ENCODE results near the gene FNIP2. TPM values are rescaled to one million over a fixed set of nuclear protein-coding genes. Genes with fewer than 3 reads are reported as not detected.

Gene FNIP2
- total and polyA plus RNA-seq, 11 donors, result 14.5 to 87.4 (median 40.9) TPM

- TF ChIP-seq POLR2A (IDR thresholded peaks at IDR 0.05) (no peak), CTCF (IDR thresholded peaks at IDR 0.05) (no peak)
- peaks cover 0 to 46% (median 5%) of the 10 kb centered on the region in 12 donors for H3K4me1 ChIP-seq
- H3K27ac ChIP-seq, result peak overlapping the region in 1 of 12 donors; percentile 2
- intact Hi-C loops (cut with DNase I), result loop anchor here in 3 of 10 donors (2.0 to 5.0 kb wide), 2 partner anchors 77 to 78 kb away; partner anchors contain the start of gene FNIP2 (in 3 of the 3)
- peak overlapping the region in 4 of 12 donors; percentile 3 to 57 (median 26) for H3K4me3 ChIP-seq
- peaks cover 0 to 72% (median 51%) of the 10 kb centered on the region in 9 donors for H3K36me3 ChIP-seq
- no peaks in the 10 kb centered on the region for H3K9me3 ChIP-seq
- no peaks in the 10 kb centered on the region for H3K27me3 ChIP-seq
- 62 to 71% (median 64%) methylated on average over 4 of the region's 4 CpGs for WGBS, 4 donors
- no peak for ATAC-seq
- no peak for DNase-seq
These were observed 76.7 kb downstream of the FNIP2 start for GRCh38 chr4:158845311-158846041.

GRCh38 chr4:158847535-158847934 is 78.7 kb downstream of the FNIP2 start:
- TF ChIP-seq POLR2A (IDR thresholded peaks at IDR 0.05), result no peak
- H3K36me3 ChIP-seq, result peaks cover 0 to 76% (median 48%) of the 10 kb centered on the region in 9 donors
- intact Hi-C loops (cut with DNase I), result loop anchor here in 2 of 10 donors (5.0 kb wide), 1 partner anchor 80 kb away; the partner anchor contains the start of gene FNIP2 (in 2 of the 2)

GRCh38 chr4:158849681-158850080 is 80.9 kb downstream of the FNIP2 start:
- no peaks in the 10 kb centered on the region for H3K9me3 ChIP-seq
- DNase-seq, result no peak
- H3K36me3 ChIP-seq, result peaks cover 0 to 81% (median 46%) of the 10 kb centered on the region in 9 donors
- intact Hi-C loops (cut with DNase I), result loop anchor here (1.0 to 10.0 kb wide), 7 partner anchors 77 to 595 kb away; partner anchors contain the start of genes FNIP2 (in 3 of the 10) and RAPGEF2 (in 1 of the 10)
- no peaks in the 10 kb centered on the region for H3K27me3 ChIP-seq
- TF ChIP-seq CTCF (IDR thresholded peaks at IDR 0.05), result no peak
- TF ChIP-seq POLR2A (IDR thresholded peaks at IDR 0.05), result no peak
- H3K4me3 ChIP-seq, result no peak overlapping the region
- H3K4me1 ChIP-seq, result peaks cover 0 to 51% (median 9%) of the 10 kb centered on the region in 12 donors
- peak overlapping the region in 3 of 12 donors; percentile 1 to 10 (median 4) for H3K27ac ChIP-seq
- 66 to 85% (median 79%) methylated on average over 2 of the region's 2 CpGs for WGBS, 4 donors
- no peak for ATAC-seq

More at GRCh38 chr4:158847535-158847934, 78.7 kb downstream of the FNIP2 start:
- no peaks in the 10 kb centered on the region for H3K27me3 ChIP-seq
- ATAC-seq, result peak in 2 of 4 donors; percentile 3 to 19
- DNase-seq, result no peak
- peak overlapping the region in 1 of 12 donors; percentile 11 for H3K27ac ChIP-seq
- WGBS, 4 donors, result 97 to 100% (median 97%) methylated on average over 4 of the region's 4 CpGs
- H3K9me3 ChIP-seq, result no peaks in the 10 kb centered on the region
- peaks cover 0 to 54% (median 9%) of the 10 kb centered on the region in 12 donors for H3K4me1 ChIP-seq
- H3K4me3 ChIP-seq, result no peak overlapping the region

- Histone ChIP-seq H3K4me3 (no peak overlapping the region), H3K27me3 (no peaks in the 10 kb centered on the region), H3K9me3 (no peaks in the 10 kb centered on the region), H3K36me3 (peaks cover 0 to 85% (median 48%) of the 10 kb centered on the region in 9 donors), H3K27ac (peak overlapping the region in 4 of 12 donors; percentile 1 to 10 (median 4)), H3K4me1 (peaks cover 0 to 45% (median 9%) of the 10 kb centered on the region in 12 donors)
- intact Hi-C loops (cut with DNase I), result loop anchor here in 8 of 10 donors (1.0 to 10.0 kb wide), 7 partner anchors 78 to 594 kb away; partner anchors contain the start of genes FNIP2 (in 1 of the 8) and RAPGEF2 (in 1 of the 8)
- TF ChIP-seq CTCF (IDR thresholded peaks at IDR 0.05) (no peak), POLR2A (IDR thresholded peaks at IDR 0.05) (no peak)
- DNase-seq (no peak), ATAC-seq (no peak)
These were observed 81.5 kb downstream of the FNIP2 start for GRCh38 chr4:158850371-158850770.

Measured in heart left ventricle (tissue), 16 donors.